Pancreas (tissue), 10 donors: ENCODE data around the gene STPG3. TPM values are rescaled to one million over a fixed set of nuclear protein-coding genes. Genes with fewer than 3 reads are reported as not detected.
"Not testable (repeated sequence)": the region's sequence is repeated elsewhere in the genome, so short reads cannot be mapped to it uniquely, and the experiment has no call there.

Experiments
- ATAC-seq, 4 donors: fragments of 200-7000 bp; cut with Tn5 transposase; one replicate each; pipeline versions ENCODE4 v1.8.0 to v1.9.1; 2020; ENCODE audit warnings: mild to moderate bottlenecking in 4 of 4, moderate library complexity in 4 of 4
- DNase-seq, 6 donors: peaks; one replicate each; pipeline ENCODE4 v3.0.0-alpha.2; 2020
- FAIRE-seq: peaks from 2 replicates; lab custom pipeline; 2012; peaks lifted over from hg19 to GRCh38; lab: Jason Lieb, UNC
- H3K27ac ChIP-seq, 4 donors: fragments of 200-600 bp; sonication (generic); 1 replicate in 3 of 4; 2 replicates in 1 of 4; pipeline versions ENCODE4 v1.5.0 to v1.8.0; 2020
- H3K27me3 ChIP-seq, 4 donors: fragments of 200-600 bp; one replicate each; pipeline ENCODE4 v1.8.0; 2021
- H3K36me3 ChIP-seq, 3 donors: fragments of 200-600 bp; sonication (generic) in 1 of 3; one replicate each; pipeline versions ENCODE4 v1.5.0 to v1.8.0; 2020 to 2021
- H3K4me1 ChIP-seq, 3 donors: fragments of 200-600 bp; one replicate each; pipeline ENCODE4 v1.8.0; 2021
- H3K4me3 ChIP-seq, 4 donors: fragments of 200-600 bp; sonication (generic) in 2 of 4; one replicate each; pipeline versions ENCODE4 v1.5.0 to v1.8.0; 2020 to 2021
- H3K9me3 ChIP-seq, 4 donors: fragments of 200-600 bp; one replicate each; pipeline ENCODE4 v1.8.0; 2021
- CTCF ChIP-seq, 4 donors: fragments of 200-600 bp; sonication (generic) in 3 of 4; IDR thresholded peaks; one replicate each; pipeline versions ENCODE4 v1.5.0 to v1.8.0; 2021; ENCODE audit warnings: antibody characterized with exemption in 4 of 4
- WGBS, 2 donors: extraction: QIAGEN DNeasy Blood & Tissue Kit; methylation state at CpG; one replicate each; pipeline ENCODE4 v1.1.7; 2013; 5-methylcytosine and 5-hydroxymethylcytosine counted together
- intact Hi-C, 3 donors: fragments of 100-400 bp; cut with DNase I; formaldehyde crosslinking; loops; one replicate each; pipeline versions ENCODE4 v1.11.1 to v1.14.2; 2022
- polyA plus RNA-seq, 2 donors: library from polyadenylated mRNA; stranded (reverse); fragments of 200-250 nt; gene quantifications; one replicate each; pipeline ENCODE4 v1.2.3, GENCODE V29; 2013
- total RNA-seq, 6 donors: library from RNA; stranded (reverse); fragmentation: NEBNext Ultra II Directional in 4 of 6; extraction: Animal tissue kit (Norgen Biotek cat#: 25700) in 4 of 6; gene quantifications; one replicate each; pipeline versions ENCODE4 v1.2.1 to v1.2.4, GENCODE V29; 2021 to 2023
- donor health status: healthy with polysubstance abuse.
- donor health status: DM: no; HTN: no; CAD: no; lungs with moderate emphysema.
- donor health status: DM: no; HTN: no; CAD: no.
- donor health status: control.
- donor health status: control.
- donor health status: Bipolar disorder and iron deficiency.
- donor health status: DM: yes; HTN: yes; CAD: no.
- donor health status: DM: no; HTN: no; CAD: no.
- donor health status: DM: no; HTN: no; CAD: no.
- donor health status: DM: yes; HTN: yes; CAD: no.

Gene STPG3
- total and polyA plus RNA-seq, 8 donors: 0.23 TPM; not detected in 7

DNA sequence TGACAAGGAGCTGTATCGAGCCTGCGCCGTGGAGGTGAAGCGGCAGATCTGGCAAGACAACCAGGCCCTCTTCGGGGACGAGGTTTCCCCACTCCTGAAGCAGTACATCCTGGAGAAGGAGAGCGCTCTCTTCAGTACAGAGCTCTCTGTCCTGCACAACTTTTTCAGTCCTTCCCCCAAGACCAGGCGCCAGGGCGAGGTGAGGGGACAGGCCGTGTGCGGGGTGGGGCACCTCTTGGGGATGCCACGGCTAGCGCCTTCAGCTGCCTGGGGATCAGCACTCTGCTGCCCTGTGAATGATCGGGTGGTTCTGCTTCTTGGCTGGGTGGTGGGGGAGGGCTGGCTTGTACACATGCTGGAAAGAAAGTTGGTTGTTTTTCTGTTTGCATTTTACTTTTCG is 5.8 kb downstream of the STPG3 start:
- Histone ChIP-seq H3K4me1 (peaks cover 3 to 17% (median 10%) of the 10 kb centered on the region in 3 donors), H3K27me3 (no peaks in the 10 kb centered on the region), H3K9me3 (no peaks in the 10 kb centered on the region), H3K36me3 (no peaks in the 10 kb centered on the region), H3K4me3 (no peak overlapping the region), H3K27ac (no peak overlapping the region)
- TF ChIP-seq CTCF (IDR thresholded peaks at IDR 0.05): no peak
- no peak for DNase-seq
- intact Hi-C loops: no loop called here
- FAIRE-seq: no peak
- ATAC-seq: no peak
- WGBS, 2 donors: 88 to 90% methylated on average over 15 of the region's 15 CpGs

- H3K27me3 ChIP-seq, H3K4me1 ChIP-seq, FAIRE-seq, intact Hi-C loops, H3K9me3 ChIP-seq, H3K4me3 ChIP-seq, H3K27ac ChIP-seq, H3K36me3 ChIP-seq: not testable (repeated sequence)
- 26 to 31% methylated on average over 14 to 15 of the region's 15 CpGs for WGBS, 2 donors
- DNase-seq: peak in 3 of 6 donors; percentile 35 to 61 (median 54)
- peak; percentile 25 to 45 (median 36) for TF ChIP-seq CTCF (IDR thresholded peaks at IDR 0.05)
- ATAC-seq: peak; percentile 33 to 47 (median 46)
Observed at GRCh38 chr9:137262173-137262908, 11.3 kb downstream of the STPG3 start.

- TF ChIP-seq CTCF (IDR thresholded peaks at IDR 0.05): no peak
- WGBS, 2 donors: 85 to 89% methylated on average over 24 of the region's 24 CpGs
- Histone ChIP-seq H3K36me3 (peaks cover 0 to 5% (median 0%) of the 10 kb centered on the region in 3 donors), H3K9me3 (no peaks in the 10 kb centered on the region), H3K27me3 (no peaks in the 10 kb centered on the region), H3K4me3 (no peak overlapping the region), H3K27ac (no peak overlapping the region), H3K4me1 (no peaks in the 10 kb centered on the region)
- ATAC-seq (peak in 3 of 4 donors; percentile 8 to 15 (median 9)), FAIRE-seq (no peak), DNase-seq (peak in 2 of 6 donors; percentile 48 to 51)
- intact Hi-C loops: no loop called here
Observed at GRCh38 chr9:137262909-137263285, 11.8 kb downstream of the STPG3 start.

DNA sequence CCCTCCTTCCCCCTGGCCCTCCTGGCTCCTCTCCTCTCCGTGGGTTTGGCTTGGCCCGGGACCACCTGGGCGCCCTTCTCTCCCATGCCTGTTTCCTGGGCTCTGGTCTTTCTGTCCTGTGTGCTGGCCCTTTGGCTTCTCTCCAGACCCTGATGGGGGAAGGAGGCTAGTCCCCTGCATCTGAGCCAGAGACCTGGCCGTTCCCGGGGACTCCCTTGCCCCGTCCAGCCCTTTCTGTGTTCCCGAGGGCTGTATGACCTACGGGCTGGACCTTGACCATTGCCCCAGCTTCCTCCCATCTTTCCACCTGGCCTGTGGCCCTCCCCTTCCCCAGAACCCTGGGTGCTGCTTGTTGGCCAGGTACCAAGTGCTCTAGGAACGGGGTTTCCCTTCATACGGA is 12.4 kb downstream of the STPG3 start:
- DNase-seq: peak in 1 of 6 donors; percentile 42
- intact Hi-C loops: no loop called here
- WGBS, 2 donors: 79 to 84% methylated on average over 10 of the region's 10 CpGs

More for the DNA sequence above, 12.4 kb downstream of the STPG3 start:
- no peaks in the 10 kb centered on the region for H3K27me3 ChIP-seq
- no peak for ATAC-seq
- H3K36me3 ChIP-seq: peaks cover 0 to 5% (median 0%) of the 10 kb centered on the region in 3 donors
- no peak for TF ChIP-seq CTCF (IDR thresholded peaks at IDR 0.05)
- no peak overlapping the region for H3K4me3 ChIP-seq
- H3K27ac ChIP-seq: no peak overlapping the region
- H3K4me1 ChIP-seq: peaks cover 2 to 3% (median 2%) of the 10 kb centered on the region in 3 donors
- no peak for FAIRE-seq
- no peaks in the 10 kb centered on the region for H3K9me3 ChIP-seq
